ENCODE data around the gene CYP24A1.
"Not testable (repeated sequence)": the region's sequence is repeated elsewhere in the genome, so short reads cannot be mapped to it uniquely, and the experiment has no call there.

Gene CYP24A1

DNA sequence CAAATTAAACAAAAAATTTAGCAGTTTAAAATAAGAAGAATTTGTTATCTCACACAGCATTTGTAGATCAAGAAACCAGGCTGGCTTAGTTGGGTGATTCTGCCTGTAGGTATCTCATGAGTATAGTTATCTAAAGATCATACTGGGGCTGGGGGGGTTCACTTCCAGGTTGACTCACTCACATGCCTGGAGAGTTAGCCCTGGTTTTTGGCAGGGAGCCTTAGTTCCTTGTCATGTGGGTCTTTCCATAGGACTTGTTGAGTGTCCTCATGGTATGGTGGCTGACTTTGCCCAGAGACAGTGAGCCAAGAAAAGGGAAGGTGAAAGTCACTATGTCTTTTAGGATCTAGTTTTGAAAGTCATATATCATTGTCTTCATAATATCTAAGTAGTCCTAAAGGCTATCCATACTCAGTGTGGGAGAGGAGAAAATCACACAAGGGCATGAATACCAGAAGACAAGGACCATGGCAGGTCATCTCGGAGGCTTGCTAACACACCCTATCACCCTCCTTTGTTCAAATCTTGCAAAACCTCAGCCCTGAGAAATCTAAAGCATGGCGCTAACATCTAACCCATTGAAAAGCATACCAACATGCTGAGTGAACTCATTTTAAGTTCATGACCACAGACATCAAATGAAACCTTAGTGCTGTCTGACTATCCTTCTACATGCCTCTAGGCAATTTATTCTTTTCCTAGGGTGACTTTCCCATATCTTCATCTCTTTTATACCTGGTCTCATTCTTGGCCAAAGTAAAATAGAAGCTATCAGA is 39.2 kb downstream of the CYP24A1 start:
- H3K27me3 Mint-ChIP-seq = no peaks in the 10 kb centered on the region
- no peak overlapping the region for H3K4me3 Mint-ChIP-seq
- no peaks in the 10 kb centered on the region for H3K4me1 Mint-ChIP-seq
- peaks cover 3% of the 10 kb centered on the region for H3K9me3 Mint-ChIP-seq
- no peak overlapping the region for H3K27ac Mint-ChIP-seq
- CTCF ChIA-PET = no interaction called here
- no peaks in the 10 kb centered on the region for H3K36me3 Mint-ChIP-seq
- DNase-seq = no peak

GRCh38 chr20:54133434-54134427 is 40.1 kb downstream of the CYP24A1 start:
- Mint-ChIP-seq H3K27me3 (no peaks in the 10 kb centered on the region), H3K4me1 (no peaks in the 10 kb centered on the region), H3K4me3 (no peak overlapping the region), H3K36me3 (no peaks in the 10 kb centered on the region), H3K9me3 (peaks cover 7% of the 10 kb centered on the region), H3K27ac (no peak overlapping the region)
- CTCF ChIA-PET = no interaction called here
- DNase-seq = no peak

- Mint-ChIP-seq H3K4me1 (no peaks in the 10 kb centered on the region), H3K27me3 (no peaks in the 10 kb centered on the region), H3K9me3 (peaks cover 7% of the 10 kb centered on the region), H3K36me3 (no peaks in the 10 kb centered on the region), H3K27ac (no peak overlapping the region), H3K4me3 (no peak overlapping the region)
- CTCF ChIA-PET = no interaction called here
- DNase-seq = no peak
Observed at GRCh38 chr20:54132612-54133433, 41.0 kb downstream of the CYP24A1 start.

GRCh38 chr20:54131675-54132611 is 41.8 kb downstream of the CYP24A1 start:
- H3K27me3 Mint-ChIP-seq = no peaks in the 10 kb centered on the region
- CTCF ChIA-PET = interaction anchor here (0.8 kb wide), 1 partner anchor 377 kb away, joined by 3 read pairs; no protein-coding TSS in a partner anchor
- no peak overlapping the region for H3K27ac Mint-ChIP-seq
- DNase-seq = no peak
- H3K36me3 Mint-ChIP-seq = no peaks in the 10 kb centered on the region
- H3K9me3 Mint-ChIP-seq = peaks cover 7% of the 10 kb centered on the region
- no peaks in the 10 kb centered on the region for H3K4me1 Mint-ChIP-seq
- H3K4me3 Mint-ChIP-seq = no peak overlapping the region

GRCh38 chr20:54131125-54131524 is 42.7 kb downstream of the CYP24A1 start:
- CTCF ChIA-PET = interaction anchor here (0.8 kb wide), 1 partner anchor 378 kb away, joined by 3 read pairs; no protein-coding TSS in a partner anchor
- not testable (repeated sequence) for H3K4me3 Mint-ChIP-seq

DNA sequence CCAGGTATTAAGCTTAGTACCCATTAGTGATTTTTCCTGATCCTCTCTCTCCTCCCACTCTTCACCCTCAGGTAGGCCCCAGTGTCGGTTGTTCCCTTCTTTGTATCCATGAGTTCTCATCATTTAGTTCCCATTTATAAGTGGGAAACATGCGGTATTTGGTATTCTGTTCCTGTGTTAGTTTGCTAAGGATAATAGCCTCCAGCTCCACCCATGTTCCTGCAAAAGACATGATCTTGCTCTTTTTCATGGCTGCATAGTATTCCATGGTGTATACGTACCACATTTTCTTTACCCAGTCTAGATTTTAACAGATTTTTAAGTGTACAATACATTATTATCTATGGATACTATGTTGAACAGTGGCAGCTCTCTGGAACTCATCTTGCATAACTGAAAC is 44.4 kb downstream of the CYP24A1 start:
- CTCF ChIA-PET = no interaction called here
- Mint-ChIP-seq H3K27ac (no peak overlapping the region), H3K27me3 (no peaks in the 10 kb centered on the region), H3K4me3 (no peak overlapping the region), H3K36me3 (no peaks in the 10 kb centered on the region), H3K9me3 (peaks cover 7% of the 10 kb centered on the region), H3K4me1 (no peaks in the 10 kb centered on the region)
- no peak for DNase-seq

More at GRCh38 chr20:54131125-54131524, 42.7 kb downstream of the CYP24A1 start:
- H3K27ac Mint-ChIP-seq, H3K4me1 Mint-ChIP-seq, H3K36me3 Mint-ChIP-seq, DNase-seq, H3K27me3 Mint-ChIP-seq, H3K9me3 Mint-ChIP-seq: not testable (repeated sequence)

- CTCF ChIA-PET = no interaction called here
- no peaks in the 10 kb centered on the region for H3K36me3 Mint-ChIP-seq
- DNase-seq = no peak
- H3K27ac Mint-ChIP-seq = no peak overlapping the region
- peaks cover 3% of the 10 kb centered on the region for H3K27me3 Mint-ChIP-seq
- no peak overlapping the region for H3K4me3 Mint-ChIP-seq
- peaks cover 7% of the 10 kb centered on the region for H3K9me3 Mint-ChIP-seq
- no peaks in the 10 kb centered on the region for H3K4me1 Mint-ChIP-seq
Observed at GRCh38 chr20:54127855-54128574, 45.8 kb downstream of the CYP24A1 start.

- Mint-ChIP-seq H3K27ac (no peak overlapping the region), H3K9me3 (peaks cover 7% of the 10 kb centered on the region), H3K4me1 (no peaks in the 10 kb centered on the region), H3K36me3 (no peaks in the 10 kb centered on the region), H3K4me3 (no peak overlapping the region), H3K27me3 (peaks cover 3% of the 10 kb centered on the region)
- CTCF ChIA-PET = interaction anchor here (1.4 kb wide), 1 partner anchor 24 kb away, joined by 4 read pairs; no protein-coding TSS in a partner anchor
- no peak for DNase-seq
Observed at GRCh38 chr20:54126806-54127655, 46.8 kb downstream of the CYP24A1 start.

DNA sequence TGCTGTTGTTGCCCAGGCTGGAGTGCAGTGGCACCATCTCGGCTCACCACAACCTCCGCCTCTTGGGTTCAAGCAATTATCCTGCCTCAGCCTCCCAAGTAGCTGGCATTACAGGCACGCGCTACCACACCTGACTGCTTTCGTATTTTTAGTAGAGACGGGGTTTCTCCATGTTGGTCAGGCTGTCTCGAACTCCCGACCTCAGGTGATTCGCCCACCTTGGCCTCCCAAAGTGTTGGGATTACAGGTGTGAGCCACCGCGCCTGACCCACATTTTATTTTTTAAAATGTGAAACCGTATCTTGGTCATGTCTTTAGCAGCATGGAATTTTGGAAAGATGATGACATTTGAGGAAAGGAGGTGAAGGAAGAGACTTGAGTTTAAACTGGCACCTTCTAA is 47.5 kb downstream of the CYP24A1 start:
- H3K36me3 Mint-ChIP-seq, H3K27me3 Mint-ChIP-seq, H3K4me1 Mint-ChIP-seq, H3K4me3 Mint-ChIP-seq, DNase-seq, H3K9me3 Mint-ChIP-seq, H3K27ac Mint-ChIP-seq: not testable (repeated sequence)
- CTCF ChIA-PET = interaction anchor here (1.4 kb wide), 1 partner anchor 23 kb away, joined by 4 read pairs; no protein-coding TSS in a partner anchor

- Mint-ChIP-seq H3K27me3 (peaks cover 3% of the 10 kb centered on the region), H3K36me3 (no peaks in the 10 kb centered on the region)
Observed at GRCh38 chr20:54123587-54124180, 50.1 kb downstream of the CYP24A1 start.

DNA sequence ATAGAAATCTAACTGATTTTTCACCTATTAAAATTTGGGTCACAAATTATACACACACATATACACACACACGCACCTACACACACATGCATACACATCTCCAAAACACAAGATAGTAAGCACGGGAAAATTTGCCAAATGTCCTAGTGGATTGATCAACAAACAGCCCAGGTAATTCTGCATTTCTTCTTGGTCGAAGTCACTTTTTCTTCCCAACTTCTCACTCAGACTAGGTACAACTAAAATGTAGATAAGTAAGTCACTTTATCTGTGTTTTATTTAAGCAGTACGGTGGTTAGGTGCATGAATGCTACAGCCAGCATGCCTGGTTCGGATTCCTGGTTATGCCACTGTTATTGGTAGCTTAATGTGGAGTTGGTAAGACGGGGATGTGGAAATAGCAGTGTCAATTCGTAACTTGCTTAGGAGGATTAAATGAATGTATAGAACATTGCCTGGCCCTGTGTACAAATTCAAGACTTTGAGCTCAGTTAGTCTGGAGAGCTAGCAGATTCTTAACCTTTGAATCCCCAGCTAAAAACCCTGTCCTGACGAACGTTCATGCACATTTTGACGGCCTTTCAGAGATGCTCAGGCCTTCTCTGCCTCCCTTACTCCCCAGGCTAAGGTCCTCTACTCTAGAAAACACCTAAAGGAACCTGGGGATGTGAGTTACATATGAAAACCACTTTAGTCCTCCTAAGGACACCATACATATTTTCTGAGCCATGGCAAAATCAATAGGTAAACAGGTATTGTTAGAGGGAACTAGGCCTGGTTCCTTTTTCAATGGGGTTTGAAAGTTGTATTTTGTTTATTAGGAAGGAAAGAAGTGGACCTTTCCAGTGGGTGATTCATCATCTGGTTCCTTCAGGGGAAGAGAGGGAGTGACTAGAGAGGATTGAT is 50.9 kb downstream of the CYP24A1 start:
- Mint-ChIP-seq H3K36me3 (no peaks in the 10 kb centered on the region), H3K27me3 (peaks cover 3% of the 10 kb centered on the region), H3K4me3 (no peak overlapping the region), H3K27ac (no peak overlapping the region), H3K4me1 (no peaks in the 10 kb centered on the region), H3K9me3 (no peaks in the 10 kb centered on the region)
- DNase-seq = no peak
- CTCF ChIA-PET = no interaction called here

More at GRCh38 chr20:54123587-54124180, 50.1 kb downstream of the CYP24A1 start:
- CTCF ChIA-PET = no interaction called here
- Mint-ChIP-seq H3K4me3 (no peak overlapping the region), H3K9me3 (no peaks in the 10 kb centered on the region), H3K4me1 (no peaks in the 10 kb centered on the region), H3K27ac (no peak overlapping the region)
- no peak for DNase-seq

All from activated naive CD4-positive, alpha-beta T cell treated with anti-CD3 and anti-CD28 coated beads, Interleukin-2, amount 10 ng/mL, durations not matched to agents 7 days and 5 days (primary cell).